ENCODE measurements around the gene BUB3.

The BUB3 gene

DNA sequence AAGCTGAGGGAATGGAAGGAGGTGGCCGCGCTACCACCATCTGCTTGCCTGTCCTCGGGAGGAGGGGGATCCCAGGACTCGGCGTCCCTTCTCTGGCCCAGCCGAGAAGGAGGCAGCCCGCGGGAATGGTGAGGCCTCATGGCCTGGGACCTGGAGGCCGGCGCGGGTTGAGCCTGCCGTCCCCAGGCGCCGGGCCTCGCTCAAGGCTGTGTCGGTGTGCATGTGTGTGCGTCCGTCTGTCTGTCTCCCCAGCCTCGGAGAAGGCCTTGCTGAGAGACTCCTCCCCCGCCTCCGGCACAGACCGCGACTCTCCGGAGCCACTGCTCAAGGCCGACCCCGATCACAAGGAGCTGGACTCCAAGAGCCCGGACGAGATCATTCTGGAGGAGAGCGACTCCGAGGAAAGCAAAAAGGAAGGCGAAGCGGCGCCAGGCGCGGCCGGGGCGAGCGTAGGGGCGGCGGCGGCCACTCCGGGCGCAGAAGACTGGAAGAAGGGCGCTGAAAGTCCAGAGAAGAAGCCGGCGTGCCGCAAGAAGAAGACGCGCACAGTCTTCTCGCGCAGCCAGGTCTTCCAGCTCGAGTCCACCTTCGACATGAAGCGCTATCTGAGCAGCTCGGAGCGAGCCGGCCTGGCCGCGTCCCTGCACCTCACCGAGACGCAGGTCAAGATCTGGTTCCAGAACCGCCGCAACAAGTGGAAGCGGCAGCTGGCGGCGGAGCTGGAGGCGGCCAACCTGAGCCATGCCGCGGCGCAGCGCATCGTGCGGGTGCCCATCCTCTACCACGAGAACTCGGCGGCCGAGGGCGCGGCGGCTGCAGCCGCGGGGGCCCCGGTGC, 17.2 kb upstream of the BUB3 start:
- TF ChIP-seq, protein P1, sequence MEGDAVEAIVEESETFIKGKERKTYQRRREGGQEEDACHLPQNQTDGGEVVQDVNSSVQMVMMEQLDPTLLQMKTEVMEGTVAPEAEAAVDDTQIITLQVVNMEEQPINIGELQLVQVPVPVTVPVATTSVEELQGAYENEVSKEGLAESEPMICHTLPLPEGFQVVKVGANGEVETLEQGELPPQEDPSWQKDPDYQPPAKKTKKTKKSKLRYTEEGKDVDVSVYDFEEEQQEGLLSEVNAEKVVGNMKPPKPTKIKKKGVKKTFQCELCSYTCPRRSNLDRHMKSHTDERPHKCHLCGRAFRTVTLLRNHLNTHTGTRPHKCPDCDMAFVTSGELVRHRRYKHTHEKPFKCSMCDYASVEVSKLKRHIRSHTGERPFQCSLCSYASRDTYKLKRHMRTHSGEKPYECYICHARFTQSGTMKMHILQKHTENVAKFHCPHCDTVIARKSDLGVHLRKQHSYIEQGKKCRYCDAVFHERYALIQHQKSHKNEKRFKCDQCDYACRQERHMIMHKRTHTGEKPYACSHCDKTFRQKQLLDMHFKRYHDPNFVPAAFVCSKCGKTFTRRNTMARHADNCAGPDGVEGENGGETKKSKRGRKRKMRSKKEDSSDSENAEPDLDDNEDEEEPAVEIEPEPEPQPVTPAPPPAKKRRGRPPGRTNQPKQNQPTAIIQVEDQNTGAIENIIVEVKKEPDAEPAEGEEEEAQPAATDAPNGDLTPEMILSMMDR (IDR thresholded peaks at IDR 0.05; ENCODE audit: borderline replicate concordance, insufficient read depth, low read depth, low read length): no peak
- H3K4me3 ChIP-seq (ENCODE audit: low read depth, low read length): peak overlapping the region; percentile 77

DNA sequence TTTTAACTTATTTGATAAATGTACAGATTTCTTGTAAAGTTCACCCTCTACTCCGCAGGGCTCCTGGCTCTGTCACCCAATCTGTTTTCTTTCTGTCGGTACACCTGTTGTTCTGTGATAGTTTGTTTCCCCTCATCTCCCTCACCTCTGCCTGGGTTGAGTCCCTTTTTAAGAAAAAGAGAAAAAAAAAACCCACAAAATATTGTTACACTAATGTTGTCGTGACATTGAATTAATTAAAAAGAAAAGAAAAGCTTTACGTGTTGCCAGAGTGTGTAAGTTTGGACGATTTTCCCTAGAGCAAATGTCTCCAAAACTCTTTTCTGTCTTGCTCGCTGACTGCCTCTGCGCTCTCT, 15.1 kb upstream of the BUB3 start:
- TF ChIP-seq, protein P1 (IDR thresholded peaks at IDR 0.05; ENCODE audit: borderline replicate concordance, insufficient read depth, low read depth, low read length): no peak
- H3K4me3 ChIP-seq (ENCODE audit: low read depth, low read length): peak overlapping the region; percentile 77

DNA sequence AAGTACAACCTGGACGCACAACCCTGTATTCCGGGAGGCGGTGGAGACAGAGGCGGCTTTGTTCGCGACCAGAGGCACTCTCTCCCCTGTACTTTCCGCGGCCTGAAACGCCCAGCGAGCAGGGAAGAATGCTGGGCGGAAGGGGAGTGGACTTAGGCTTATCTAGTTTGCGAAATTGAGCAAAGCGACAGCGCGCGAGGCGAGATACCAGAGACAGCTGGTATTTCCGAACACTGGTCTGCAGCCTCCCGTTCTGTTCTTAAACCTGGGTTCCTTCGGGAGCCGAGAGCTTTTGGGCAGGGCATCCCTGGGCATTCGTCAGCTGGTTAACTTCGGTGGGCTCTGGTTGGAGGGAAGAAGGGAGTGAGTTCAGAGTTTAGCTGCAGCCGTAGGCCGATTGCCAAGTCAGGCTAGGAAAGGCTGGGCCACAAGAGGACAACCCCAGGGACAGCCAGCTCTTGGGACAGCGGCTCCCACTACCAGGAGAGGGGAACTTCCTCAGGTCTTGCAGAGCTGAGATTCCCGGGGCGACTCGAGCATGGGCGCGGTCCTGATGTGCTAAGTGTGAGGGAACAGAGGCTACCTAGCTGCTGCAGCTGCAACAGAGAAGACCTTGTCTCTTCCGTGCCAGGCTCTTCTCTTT, 14.6 kb upstream of the BUB3 start:
- H3K4me3 ChIP-seq (ENCODE audit: low read depth, low read length): peak overlapping the region; percentile 77
- TF ChIP-seq, protein P1 (IDR thresholded peaks at IDR 0.05; ENCODE audit: borderline replicate concordance, insufficient read depth, low read depth, low read length): no peak

DNA sequence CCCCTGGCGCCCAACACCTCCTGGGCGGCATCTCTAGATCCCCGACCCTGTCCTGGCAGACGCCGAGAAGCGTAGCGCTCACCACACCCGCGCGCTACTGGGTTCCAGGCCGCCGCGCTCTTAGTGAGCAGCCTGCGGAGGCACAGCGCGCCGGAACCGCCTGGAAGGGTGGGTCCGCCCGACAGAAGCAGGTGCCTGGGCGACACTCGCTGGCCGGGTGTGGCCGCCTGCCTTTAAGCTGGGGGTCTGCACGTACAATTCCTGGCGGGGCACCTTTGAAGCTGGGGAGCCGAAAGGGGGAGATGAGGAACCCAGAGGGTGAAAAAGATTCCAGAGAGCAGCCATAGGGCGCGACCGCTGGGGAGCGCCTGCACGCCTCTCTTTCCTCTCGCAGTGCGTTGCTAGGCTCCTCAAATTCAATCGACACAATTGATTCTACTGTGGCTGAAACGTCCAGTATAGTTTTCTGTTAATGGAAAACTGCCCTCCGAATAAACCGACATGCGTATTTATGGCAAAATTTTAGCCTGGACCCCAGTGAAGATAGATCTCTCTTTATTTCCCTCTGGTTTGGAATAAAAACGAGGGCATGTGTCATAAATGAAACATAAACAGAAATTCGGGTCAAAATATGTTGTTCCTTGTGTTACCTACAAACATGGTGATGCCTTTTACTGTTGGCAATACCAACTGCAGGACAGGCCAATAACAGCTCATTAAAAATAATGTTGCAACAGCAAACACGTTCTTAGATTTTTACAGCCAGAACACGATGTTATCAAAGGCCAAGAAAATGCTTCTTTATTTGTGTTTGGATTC, 13.8 kb upstream of the BUB3 start:
- TF ChIP-seq, protein P1 (IDR thresholded peaks at IDR 0.05; ENCODE audit: borderline replicate concordance, insufficient read depth, low read depth, low read length): peak; percentile 12; the same call in 1 of the 2 replicates
- H3K4me3 ChIP-seq (ENCODE audit: low read depth, low read length): peak overlapping the region; percentile 77

DNA sequence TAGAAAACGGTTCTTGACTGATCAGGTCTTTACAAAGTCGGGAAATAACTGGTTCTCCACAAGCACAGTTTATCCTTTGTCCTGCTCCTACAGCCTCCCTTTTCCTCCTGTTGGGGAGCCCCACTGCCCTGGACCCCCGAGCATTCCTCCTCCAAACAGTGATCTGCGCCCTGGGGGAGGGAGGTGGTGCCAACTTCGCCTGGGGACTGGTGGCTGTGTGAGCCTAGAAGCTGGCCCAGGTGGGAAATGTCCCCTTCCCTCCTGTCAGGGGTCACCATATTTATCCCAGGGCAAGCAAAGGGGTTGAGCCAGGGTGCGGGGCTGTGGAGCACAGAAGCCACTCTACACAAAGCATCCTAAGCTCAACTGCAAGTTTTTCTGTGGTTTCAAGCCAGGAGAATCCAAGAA, 13.2 kb upstream of the BUB3 start:
- TF ChIP-seq, protein P1 (IDR thresholded peaks at IDR 0.05; ENCODE audit: borderline replicate concordance, insufficient read depth, low read depth, low read length): no peak
- H3K4me3 ChIP-seq (ENCODE audit: low read depth, low read length): no peak overlapping the region

DNA sequence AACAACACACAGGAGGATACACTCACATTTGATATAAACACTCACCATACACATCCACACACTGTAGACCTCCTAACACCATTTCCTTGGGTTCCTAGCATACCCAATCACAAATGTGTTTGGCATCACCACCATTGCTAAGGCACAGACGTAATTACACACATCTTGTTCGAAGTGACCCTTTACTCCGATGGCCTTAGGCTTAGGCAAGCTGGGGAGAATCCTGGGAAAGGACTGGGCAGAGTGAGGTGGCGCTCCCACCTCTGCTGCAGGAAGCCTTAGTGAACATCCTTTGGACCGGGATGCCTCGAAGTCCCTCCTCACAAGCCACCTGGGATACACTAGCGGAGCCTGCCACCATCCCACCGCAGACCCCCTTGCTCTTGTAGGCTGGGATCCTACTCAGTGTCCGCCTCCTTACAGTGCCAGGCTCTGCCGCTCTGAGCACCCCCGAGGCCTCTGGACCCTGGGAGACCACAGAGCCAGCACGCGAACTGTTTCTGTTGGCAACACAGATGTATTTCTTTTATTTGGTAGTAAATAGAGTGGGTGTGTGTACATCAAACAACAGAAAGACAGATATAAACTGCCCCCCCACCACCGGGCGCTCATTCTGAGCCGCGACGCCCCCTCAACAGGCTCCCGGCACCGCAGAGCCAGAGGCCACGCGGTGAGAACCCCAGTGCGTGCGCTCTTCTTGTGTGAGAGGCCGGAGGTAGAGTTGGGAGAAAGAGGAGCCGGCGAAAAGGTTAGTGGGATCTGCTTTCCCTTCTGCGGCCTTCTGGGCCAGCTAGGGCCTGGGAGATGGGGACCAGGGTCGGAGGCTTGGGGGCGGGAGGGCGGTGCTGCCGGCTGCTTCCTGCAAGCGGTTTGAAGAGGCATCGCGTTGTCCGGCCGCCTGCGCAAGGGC, 12.2 kb upstream of the BUB3 start:
- TF ChIP-seq, protein P1 (IDR thresholded peaks at IDR 0.05; ENCODE audit: borderline replicate concordance, insufficient read depth, low read depth, low read length): no peak
- peak overlapping the region; percentile 40 for H3K4me3 ChIP-seq (ENCODE audit: low read depth, low read length)

All from GM12875 (cell line).